HEK293T (cell line): ENCODE data around the gene RBM20.

Experiments used
- CTCF ChIA-PET: fragments of 350-600 bp; formaldehyde crosslinking; extraction: SDS; loops from one replicate; lab custom pipeline; 2021; ENCODE audit warnings: antibody characterized with exemption, inconsistent platforms; lab: Yijun Ruan, JAX
- POLR2A ChIA-PET: fragments of 350-600 bp; formaldehyde crosslinking; extraction: SDS; loops from one replicate; lab custom pipeline; 2020; ENCODE audit warnings: antibody characterized with exemption, inconsistent platforms; lab: Yijun Ruan, JAX
- DNase-seq: peaks from one replicate; pipeline ENCODE4 v3.0.0; 2012; ENCODE audit warnings: mixed read lengths; ENCODE audit errors: extremely low spot score
- ARNT ChIP-seq: fragments of 450-650 bp; IDR thresholded peaks from 2 replicates; pipeline ENCODE4 v1.6.1; 2017; ENCODE audit warnings: mild to moderate bottlenecking
- BHLHE40 ChIP-seq: fragments of 450-650 bp; IDR thresholded peaks from 2 replicates; pipeline ENCODE4 v1.6.1; 2016; ENCODE audit warnings: mild to moderate bottlenecking, moderate library complexity, borderline replicate concordance
- CTBP1 ChIP-seq: fragments of 450-650 bp; IDR thresholded peaks from 2 replicates; pipeline ENCODE4 v1.6.1; 2016; ENCODE audit warnings: borderline replicate concordance
- ELF4 ChIP-seq: fragments of 450-650 bp; IDR thresholded peaks from 2 replicates; pipeline ENCODE4 v1.6.1; 2017; ENCODE audit warnings: antibody characterized with exemption
- FOXA1 ChIP-seq: fragments of 450-650 bp; IDR thresholded peaks from 2 replicates; pipeline ENCODE4 v1.6.1; 2016; ENCODE audit warnings: mild to moderate bottlenecking
- FOXK2 ChIP-seq: fragments of 450-650 bp; IDR thresholded peaks from 2 replicates; pipeline ENCODE4 v1.6.1; 2016; ENCODE audit warnings: mild to moderate bottlenecking
- FOXM1 ChIP-seq: fragments of 450-650 bp; IDR thresholded peaks from 2 replicates; pipeline ENCODE4 v1.6.1; 2017; ENCODE audit warnings: mild to moderate bottlenecking, borderline replicate concordance
- HDGF ChIP-seq: fragments of 450-650 bp; IDR thresholded peaks from 2 replicates; pipeline ENCODE4 v1.6.1; 2017; ENCODE audit warnings: antibody characterized with exemption, borderline replicate concordance
- L3MBTL2 ChIP-seq: fragments of 450-650 bp; conservative IDR thresholded peaks from 2 replicates; pipeline ENCODE4 v1.6.1; 2016; ENCODE audit warnings: mild to moderate bottlenecking
- LEF1 ChIP-seq: fragments of 450-650 bp; IDR thresholded peaks from 2 replicates; pipeline ENCODE4 v1.6.1; 2017; ENCODE audit warnings: mild to moderate bottlenecking, borderline replicate concordance
- NFRKB ChIP-seq: fragments of 450-650 bp; IDR thresholded peaks from 2 replicates; pipeline ENCODE4 v1.6.1; 2016; ENCODE audit warnings: mild to moderate bottlenecking, moderate library complexity
- SP1 ChIP-seq: fragments of 450-650 bp; IDR thresholded peaks from 2 replicates; pipeline ENCODE4 v1.6.1; 2017
- SUZ12 ChIP-seq: fragments of 450-650 bp; IDR thresholded peaks from 2 replicates; pipeline ENCODE4 v1.6.1; 2016; ENCODE audit warnings: mild to moderate bottlenecking
- TARDBP ChIP-seq: fragments of 450-650 bp; IDR thresholded peaks from 2 replicates; pipeline ENCODE4 v1.6.1; 2016
- ZNF384 ChIP-seq: fragments of 450-650 bp; IDR thresholded peaks from 2 replicates; pipeline ENCODE4 v1.6.1; 2016
- TF ChIP-seq, protein P1 (sequence below): fragments of 450-650 bp; IDR thresholded peaks from 2 replicates; pipeline ENCODE4 v1.6.1; 2016

The RBM20 gene

GRCh38 chr10:110686949-110687348 is 42.8 kb downstream of the RBM20 start:
- DNase-seq: no peak
- POLR2A ChIA-PET: no interaction called here
- CTCF ChIA-PET: interaction anchor here (0.6 to 2.7 kb wide), 3 partner anchors 15 to 496 kb away, joined by 3 to 10 read pairs (median 4); no protein-coding TSS in a partner anchor
- TF ChIP-seq, protein P1, sequence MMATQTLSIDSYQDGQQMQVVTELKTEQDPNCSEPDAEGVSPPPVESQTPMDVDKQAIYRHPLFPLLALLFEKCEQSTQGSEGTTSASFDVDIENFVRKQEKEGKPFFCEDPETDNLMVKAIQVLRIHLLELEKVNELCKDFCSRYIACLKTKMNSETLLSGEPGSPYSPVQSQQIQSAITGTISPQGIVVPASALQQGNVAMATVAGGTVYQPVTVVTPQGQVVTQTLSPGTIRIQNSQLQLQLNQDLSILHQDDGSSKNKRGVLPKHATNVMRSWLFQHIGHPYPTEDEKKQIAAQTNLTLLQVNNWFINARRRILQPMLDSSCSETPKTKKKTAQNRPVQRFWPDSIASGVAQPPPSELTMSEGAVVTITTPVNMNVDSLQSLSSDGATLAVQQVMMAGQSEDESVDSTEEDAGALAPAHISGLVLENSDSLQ: 0 out of 2 replicates have a peak, but pooled peaks have one; percentile 11
- TF ChIP-seq HDGF: no peak

GRCh38 chr10:110687400-110687799 is 43.3 kb downstream of the RBM20 start:
- TF ChIP-seq SUZ12 (no peak), FOXM1 (no peak), NFRKB (no peak), FOXK2 (no peak), LEF1 (no peak), ZNF384 (no peak), BHLHE40 (no peak), TARDBP (no peak), ARNT (no peak), SP1 (no peak), HDGF (no peak), FOXA1 (no peak), L3MBTL2 (no peak), ELF4 (no peak)
- TF ChIP-seq, protein P1: no peak

GRCh38 chr10:110691139-110691538 is 47.0 kb downstream of the RBM20 start:
- DNase-seq: no peak
- no peak for TF ChIP-seq ZNF384
- no peak for TF ChIP-seq TARDBP
- TF ChIP-seq, protein P1: no peak
- TF ChIP-seq HDGF: no peak
- no peak for TF ChIP-seq BHLHE40
- no peak for TF ChIP-seq ELF4
- no peak for TF ChIP-seq SUZ12
- TF ChIP-seq NFRKB: no peak
- TF ChIP-seq FOXM1: no peak
- TF ChIP-seq FOXA1: no peak
- TF ChIP-seq CTBP1: no peak
- TF ChIP-seq L3MBTL2: no peak
- no peak for TF ChIP-seq ARNT
- no peak for TF ChIP-seq FOXK2
- ChIA-PET POLR2A (no interaction called here), CTCF (no interaction called here)

More at GRCh38 chr10:110687400-110687799, 43.3 kb downstream of the RBM20 start:
- no peak for DNase-seq
- POLR2A ChIA-PET: no interaction called here
- CTCF ChIA-PET: interaction anchor here (0.6 to 2.7 kb wide), 3 partner anchors 16 to 496 kb away, joined by 3 to 10 read pairs (median 4); no protein-coding TSS in a partner anchor

- TF ChIP-seq FOXK2: no peak
- no peak for TF ChIP-seq ARNT
- ChIA-PET CTCF (interaction anchor here (0.7 kb wide), 1 partner anchor 12 kb away, joined by 3 read pairs; no protein-coding TSS in a partner anchor), POLR2A (no interaction called here)
- no peak for DNase-seq
Observed at GRCh38 chr10:110694263-110694662, 50.1 kb downstream of the RBM20 start.

GRCh38 chr10:110694820-110695538 is 50.8 kb downstream of the RBM20 start:
- ChIA-PET POLR2A (no interaction called here), CTCF (interaction anchor here (0.6 kb wide), 1 partner anchor 23 kb away, joined by 4 read pairs; no protein-coding TSS in a partner anchor)
- no peak for DNase-seq
- TF ChIP-seq SUZ12 (no peak), LEF1 (no peak), FOXK2 (no peak), SP1 (no peak)
- TF ChIP-seq, protein P1: peak; percentile 88

DNA sequence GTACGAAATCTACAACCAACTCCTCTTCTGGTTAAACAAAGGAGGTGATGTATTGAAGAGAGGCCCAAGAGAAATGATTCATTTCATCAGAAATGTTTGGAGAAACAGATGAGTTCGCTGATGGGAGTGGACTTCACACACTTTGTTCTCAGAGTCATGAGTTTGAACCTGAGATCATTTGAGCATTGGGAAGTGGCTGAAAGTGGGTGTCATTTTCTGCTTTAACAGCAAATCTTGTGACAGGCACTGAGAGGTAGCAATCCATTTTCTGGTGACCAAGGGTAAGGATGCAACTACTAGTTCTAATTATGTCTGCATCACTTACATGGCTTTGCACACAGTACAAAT is 51.4 kb downstream of the RBM20 start:
- ChIA-PET POLR2A (no interaction called here), CTCF (no interaction called here)
- TF ChIP-seq NFRKB: no peak
- no peak for TF ChIP-seq TARDBP
- no peak for TF ChIP-seq ELF4
- TF ChIP-seq ZNF384: no peak
- no peak for TF ChIP-seq FOXK2
- no peak for TF ChIP-seq LEF1
- no peak for TF ChIP-seq FOXA1
- TF ChIP-seq HDGF: no peak
- TF ChIP-seq BHLHE40: no peak
- TF ChIP-seq L3MBTL2: no peak
- no peak for TF ChIP-seq FOXM1
- TF ChIP-seq ARNT: no peak
- TF ChIP-seq SUZ12: no peak
- TF ChIP-seq, protein P1: no peak
- no peak for TF ChIP-seq SP1
- TF ChIP-seq CTBP1: no peak
- no peak for DNase-seq
